ENCODE measurements around the gene TMC5.

GRCh38 chr16:19396555-19397011 lies 21.1 kb upstream of the TMC5 start:
- TF ChIP-seq GATA2 (IDR thresholded peaks at IDR 0.05; ENCODE audit: low read depth, low read length): no peak
- no peak for TF ChIP-seq GATA3 (IDR thresholded peaks at IDR 0.05; ENCODE audit: low read depth, low read length)

Data from SH-SY5Y (cell line).